IMR-90 (cell line): ENCODE data around the gene ZFPL1. TPM values are rescaled to one million over a fixed set of nuclear protein-coding genes. Genes with fewer than 3 reads are reported as not detected.

Source experiments
- ATAC-seq: fragments of 200-7000 bp; cut with Tn5 transposase; 2 replicates; pipeline ENCODE4 v1.9.1; 2020; ENCODE audit warnings: low read depth, mild to moderate bottlenecking, moderate library complexity
- BruUV-seq: library from RNA; stranded (reverse); fragments of 400-500 nt; replicated peaks from 2 replicates; lab custom pipeline; 2021; lab: Mats Ljungman, UMichigan
- CTCF ChIA-PET: fragments of 300-600 bp; formaldehyde crosslinking; extraction: SDS; loops from one replicate; lab custom pipeline; 2021; ENCODE audit warnings: antibody characterized with exemption; lab: Yijun Ruan, JAX
- POLR2A ChIA-PET: fragments of 300-600 bp; sonication (Branson Sonifier 250); formaldehyde crosslinking; loops from one replicate; lab custom pipeline; 2022; ENCODE audit warnings: antibody characterized with exemption; ENCODE audit not compliant: unreplicated experiment; lab: Charles Lee
- DNase-seq: peaks from one replicate; pipeline ENCODE4 v3.0.0; 2013
- H2AFZ ChIP-seq: replicated peaks from 2 replicates; pipeline ENCODE3; 2013; ENCODE audit warnings: low read length, mild to moderate bottlenecking; ENCODE audit not compliant: poor library complexity
- H2AK5ac ChIP-seq: 2 replicates; pipeline ENCODE4 v1.6.1; 2013; ENCODE audit warnings: low read depth, low read length, inconsistent platforms
- H2AK9ac ChIP-seq: replicated peaks from 2 replicates; pipeline ENCODE3; 2013; ENCODE audit warnings: mild to moderate bottlenecking, low read depth, low read length, moderate library complexity; ENCODE audit not compliant: poor library complexity
- H2BK120ac ChIP-seq: 2 replicates; pipeline ENCODE4 v1.6.1; 2013; ENCODE audit warnings: low read depth, low read length, inconsistent platforms
- H2BK15ac ChIP-seq: 3 replicates; pipeline ENCODE4 v1.6.1; 2013; ENCODE audit warnings: low read depth, low read length, inconsistent platforms
- H2BK20ac ChIP-seq: 2 replicates; pipeline ENCODE4 v1.6.1; 2013; ENCODE audit warnings: low read depth, mild to moderate bottlenecking, inconsistent platforms, low read length, moderate library complexity
- H2BK5ac ChIP-seq: 2 replicates; pipeline ENCODE4 v1.6.1; 2013; ENCODE audit warnings: mild to moderate bottlenecking, low read depth, low read length, inconsistent platforms; ENCODE audit not compliant: poor library complexity, severe bottlenecking
- H3K14ac ChIP-seq: replicated peaks from 2 replicates; pipeline ENCODE4 v1.6.1; 2013; ENCODE audit warnings: low read depth, low read length, inconsistent platforms
- H3K18ac ChIP-seq: 2 replicates; pipeline ENCODE4 v1.6.1; 2013; ENCODE audit warnings: low read depth, low read length, control low read depth
- H3K23ac ChIP-seq: 2 replicates; pipeline ENCODE4 v1.6.1; 2013; ENCODE audit warnings: low read depth, low read length, inconsistent platforms
- H3K27ac ChIP-seq: 2 replicates; pipeline ENCODE4 v1.5.1; 2013; ENCODE audit warnings: mild to moderate bottlenecking, control low read depth, low read length; ENCODE audit not compliant: insufficient read depth
- H3K27me3 ChIP-seq: 2 replicates; pipeline ENCODE4 v1.6.1; 2013; ENCODE audit warnings: low read length; ENCODE audit not compliant: control insufficient read depth, insufficient read depth
- H3K36me3 ChIP-seq: 2 replicates; pipeline ENCODE4 v1.6.1; 2013; ENCODE audit warnings: low read length, mixed read lengths; ENCODE audit not compliant: control insufficient read depth, insufficient read depth
- H3K4ac ChIP-seq: 2 replicates; pipeline ENCODE4 v1.6.1; 2013; ENCODE audit warnings: low read depth, low read length, inconsistent platforms
- H3K4me1 ChIP-seq: 2 replicates; pipeline ENCODE4 v1.6.1; 2013; ENCODE audit warnings: low read length, mixed read lengths; ENCODE audit not compliant: control insufficient read depth, insufficient read depth
- H3K4me2 ChIP-seq: 2 replicates; pipeline ENCODE4 v1.6.1; 2013; ENCODE audit warnings: low read depth, mild to moderate bottlenecking, control low read depth, low read length, moderate library complexity
- H3K4me3 ChIP-seq: 2 replicates; pipeline ENCODE4 v1.5.1; 2013; ENCODE audit warnings: low read depth, mild to moderate bottlenecking, control low read depth, low read length, moderate library complexity; ENCODE audit not compliant: insufficient read depth
- H3K56ac ChIP-seq: 2 replicates; pipeline ENCODE4 v1.6.1; 2013; ENCODE audit warnings: low read length, inconsistent platforms; ENCODE audit not compliant: insufficient read depth; ENCODE audit errors: extremely low read depth
- H3K79me1 ChIP-seq, 2 experiments: 2 replicates each; pipeline ENCODE4 v1.6.1; 2013; ENCODE audit warnings: low read length in 2 of 2, inconsistent platforms in 1 of 2, low read depth in 1 of 2
- H3K9ac ChIP-seq: 2 replicates; pipeline ENCODE4 v1.6.1; 2013; ENCODE audit warnings: low read depth, low read length, control low read depth
- H3K9me1 ChIP-seq: 2 replicates; pipeline ENCODE4 v1.6.1; 2013; ENCODE audit warnings: low read length, inconsistent platforms; ENCODE audit not compliant: insufficient read depth
- H3K9me3 ChIP-seq: 2 replicates; pipeline ENCODE4 v1.6.1; 2013; ENCODE audit warnings: low read length; ENCODE audit not compliant: control insufficient read depth, insufficient read depth
- H4K20me1 ChIP-seq: 2 replicates; pipeline ENCODE4 v1.6.1; 2013; ENCODE audit warnings: low read length, inconsistent platforms; ENCODE audit not compliant: insufficient read depth
- H4K5ac ChIP-seq: 2 replicates; pipeline ENCODE4 v1.6.1; 2013; ENCODE audit warnings: mild to moderate bottlenecking, low read depth, low read length, control low read depth
- H4K8ac ChIP-seq, 2 experiments: 2 replicates each; pipeline ENCODE4 v1.6.1; 2013; ENCODE audit warnings: low read depth in 2 of 2, low read length in 2 of 2, control low read depth in 1 of 2, inconsistent platforms in 1 of 2
- H4K91ac ChIP-seq: 2 replicates; pipeline ENCODE4 v1.6.1; 2013; ENCODE audit warnings: low read depth, low read length, inconsistent platforms; ENCODE audit not compliant: insufficient read depth
- MAFK ChIP-seq: IDR thresholded peaks from 2 replicates; pipeline ENCODE4 v1.6.1; 2012; ENCODE audit warnings: low read depth, low read length, improper control_type of control experiment
- MAZ ChIP-seq: IDR thresholded peaks from 2 replicates; pipeline ENCODE4 v1.6.1; 2012; ENCODE audit warnings: low read depth, mild to moderate bottlenecking, low read length, improper control_type of control experiment, moderate library complexity, borderline replicate concordance
- NFE2L2 ChIP-seq: fragments of 150-350 bp; IDR thresholded peaks from 2 replicates; pipeline ENCODE4 v1.6.1; 2016; ENCODE audit warnings: low read depth, mild to moderate bottlenecking, low read length
- RAD21 ChIP-seq: IDR thresholded peaks from 2 replicates; pipeline ENCODE4 v1.6.1; 2012; ENCODE audit warnings: low read length, improper control_type of control experiment
- RCOR1 ChIP-seq: IDR thresholded peaks from 2 replicates; pipeline ENCODE4 v1.6.1; 2012; ENCODE audit warnings: mild to moderate bottlenecking, low read length, improper control_type of control experiment; ENCODE audit not compliant: insufficient replicate concordance
- RFX5 ChIP-seq: IDR thresholded peaks from 2 replicates; pipeline ENCODE4 v1.8.0; 2012; ENCODE audit warnings: low read depth, mild to moderate bottlenecking, low read length, moderate library complexity
- USF2 ChIP-seq: fragments of 150-350 bp; IDR thresholded peaks from 2 replicates; pipeline ENCODE4 v1.6.1; 2017; ENCODE audit warnings: mild to moderate bottlenecking, antibody characterized with exemption, low read length, low read depth
- WGBS, 2 experiments: methylation state at CpG; one replicate each; pipeline versions ENCODE4 v1.1.5 to v1.1.7; 2013; ENCODE audit warnings: missing lambda C conversion rate in 2 of 2; ENCODE audit not compliant: insufficient read length in 1 of 2; ENCODE audit errors: extremely low coverage in 2 of 2; 5-methylcytosine and 5-hydroxymethylcytosine counted together
- dilution Hi-C: fragments of 300-500 bp; cut with HindIII; formaldehyde crosslinking; loops from one replicate; pipeline ENCODE4 v1.14.3; 2018; ENCODE audit warnings: low sequenced_read_pairs; ENCODE audit not compliant: unreplicated experiment
- in situ Hi-C: fragments of 300-500 bp; cut with MboI; formaldehyde crosslinking; loops from 3 replicates; pipeline ENCODE4 v1.14.3; 2019; ENCODE audit warnings: low sequenced_read_pairs, inconsistent platforms, mixed read lengths
- intact Hi-C: fragments of 100-400 bp; cut with micrococcal nuclease; formaldehyde crosslinking; loops from 2 replicates; pipeline ENCODE4 v1.10.0; 2022
- polyA plus RNA-seq, 3 experiments: library from polyadenylated mRNA; depleted of rRNA; stranded (reverse); fragments of >200 nt; gene quantifications; 2 replicates each; pipeline ENCODE4 v1.2.3, GENCODE V29; 2012; ENCODE audit warnings: low replicate concordance in 1 of 3
- total RNA-seq: library from RNA; depleted of rRNA; stranded (reverse); fragments of >200 nt; gene quantifications from 2 replicates; pipeline ENCODE4 v1.2.3, GENCODE V29; 2012

ZFPL1 gene
- total and polyA plus RNA-seq, 2 of the 4 experiments (the other 2 are of a cell fraction) = 24.0 to 67.5 TPM

- Histone ChIP-seq H2BK5ac (no peak overlapping the region), H3K27me3 (peaks cover 22% of the 10 kb centered on the region; the same call in 1 of the 2 replicates), H2AK5ac (no peak overlapping the region), H3K14ac (no peak overlapping the region), H2AK9ac (no peak overlapping the region), H3K4ac (no peak overlapping the region), H4K91ac (no peak overlapping the region), H3K27ac (no peak overlapping the region), H4K5ac (no peak overlapping the region), H3K9me3 (no peaks in the 10 kb centered on the region), H3K4me1 (no peaks in the 10 kb centered on the region), H3K36me3 (no peaks in the 10 kb centered on the region), H3K79me1 (no peaks in the 10 kb centered on the region), H3K4me3 (no peak overlapping the region), H3K56ac (no peak overlapping the region), H4K20me1 (no peaks in the 10 kb centered on the region), H3K9me1 (peaks cover 5% of the 10 kb centered on the region; the same call in 1 of the 2 replicates), H3K9ac (no peak overlapping the region), H3K23ac (no peak overlapping the region), H3K4me2 (no peak overlapping the region), H3K18ac (no peak overlapping the region), H2BK120ac (no peak overlapping the region), H2BK20ac (no peak overlapping the region), H4K8ac (no peak overlapping the region), H2AFZ (no peak overlapping the region), H2BK15ac (no peak overlapping the region)
- ChIA-PET CTCF (interaction anchor here (1.0 kb wide), 1 partner anchor 15 kb away, joined by 3 read pairs; no protein-coding TSS in a partner anchor), POLR2A (no interaction called here)
- in situ Hi-C loops = no loop called here
- no peak for TF ChIP-seq NFE2L2
- no peak for TF ChIP-seq USF2
- TF ChIP-seq RCOR1 = no peak
- no peak for TF ChIP-seq RFX5
- TF ChIP-seq MAFK = no peak
- TF ChIP-seq RAD21 = no peak
- no peak for TF ChIP-seq MAZ
- intact Hi-C loops = no loop called here
- ATAC-seq (no peak), DNase-seq (no peak)
- dilution Hi-C loops = no loop called here
- no TSS peak for BruUV-seq
- 69% methylated on average over 7 of the region's 13 CpGs; no CpG with 5 or more reads in 1 of the 2 experiments for WGBS, 2 experiments
These were observed 26.0 kb upstream of the ZFPL1 start for GRCh38 chr11:65058012-65058411.
